GM19238 (cell line): ENCODE results near the gene RBM11.

ENCODE experiments used
- DNase-seq: peaks from one replicate; pipeline ENCODE4 v3.0.0; 2011; ENCODE audit warnings: low spot score; ENCODE audit not compliant: insufficient read length

Gene RBM11

DNA sequence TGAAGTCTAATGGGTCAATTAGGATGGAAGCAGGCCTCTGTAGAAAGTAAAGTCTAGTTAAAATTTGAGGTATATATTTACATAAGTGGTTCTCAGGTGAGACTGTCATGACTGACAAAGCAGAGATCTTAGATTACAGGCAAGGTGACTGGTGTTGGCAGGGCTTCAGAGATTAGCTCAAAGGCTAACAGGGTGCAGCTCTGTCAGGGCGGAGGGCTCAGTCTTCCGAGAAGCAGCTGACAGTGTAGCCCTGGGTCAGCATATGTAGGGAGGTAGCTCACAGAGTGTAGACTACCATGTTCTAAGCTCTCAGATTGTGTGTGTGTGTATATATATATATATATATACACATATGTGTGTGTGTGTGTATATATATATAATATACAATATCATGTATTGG, 54.7 kb downstream of the RBM11 start:
- DNase-seq: no peak

GRCh38 chr21:14271053-14271452, 55.1 kb downstream of the RBM11 start:
- DNase-seq: no peak

DNA sequence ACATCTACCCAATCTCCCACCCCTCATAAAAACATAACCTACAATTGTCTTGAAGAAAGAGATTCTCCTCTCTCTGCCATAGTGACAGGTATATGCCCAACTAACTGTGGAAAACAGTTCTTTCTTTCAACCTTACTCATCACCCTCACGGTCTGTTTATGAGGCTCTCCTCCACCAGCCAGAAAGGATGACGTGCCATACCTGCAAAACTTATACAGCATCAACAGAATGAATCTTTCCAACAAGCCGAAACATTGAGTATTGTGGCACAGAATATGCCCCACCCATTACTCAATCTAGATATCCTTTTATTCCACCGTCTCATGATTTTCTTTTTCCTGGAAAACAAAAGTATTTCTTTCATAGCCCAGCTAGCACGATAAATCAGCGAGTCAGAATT, 55.7 kb downstream of the RBM11 start:
- DNase-seq: no peak

DNA sequence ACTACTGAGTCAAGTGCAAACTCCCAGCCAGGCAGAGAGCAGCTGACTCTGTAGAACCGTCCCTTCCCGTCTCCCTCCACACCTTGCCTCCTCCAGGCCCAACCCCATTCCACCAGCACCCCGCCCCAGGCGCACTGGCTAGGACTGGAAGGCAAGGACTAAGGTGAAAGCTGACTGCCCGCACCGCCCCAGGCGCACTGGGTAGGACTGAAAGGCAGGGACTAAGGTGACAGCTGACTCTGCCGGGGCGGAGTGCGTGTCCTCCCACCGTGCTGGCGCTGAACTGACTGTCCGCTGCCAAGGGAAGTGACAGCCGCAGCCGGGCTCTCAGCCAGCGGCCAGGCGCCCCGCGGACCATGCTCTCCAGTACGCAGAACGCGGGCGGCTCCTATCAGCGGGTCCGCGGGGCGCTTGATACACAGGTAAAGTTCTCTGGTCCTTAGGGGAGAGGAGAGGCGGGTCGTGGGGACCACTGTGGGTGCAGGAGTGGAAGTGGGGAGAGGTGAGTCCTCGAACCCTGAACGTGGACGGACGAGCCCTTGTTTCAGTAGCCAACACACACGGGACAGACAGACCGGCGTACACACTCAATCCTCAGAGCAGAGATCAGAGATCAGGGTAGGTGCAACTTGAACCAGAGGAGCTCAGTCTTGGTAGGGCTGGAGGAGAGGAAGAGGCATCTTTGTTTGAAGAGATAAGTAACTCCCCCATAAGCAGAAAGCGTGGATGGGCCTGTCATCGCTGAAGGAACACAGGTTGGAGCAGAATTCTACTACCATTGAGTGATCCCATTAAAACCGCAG, 58.0 kb downstream of the RBM11 start:
- no peak for DNase-seq

GRCh38 chr21:14275702-14276205, 59.8 kb downstream of the RBM11 start:
- no peak for DNase-seq
